ENCODE measurements around the gene PI4KA.

DNA sequence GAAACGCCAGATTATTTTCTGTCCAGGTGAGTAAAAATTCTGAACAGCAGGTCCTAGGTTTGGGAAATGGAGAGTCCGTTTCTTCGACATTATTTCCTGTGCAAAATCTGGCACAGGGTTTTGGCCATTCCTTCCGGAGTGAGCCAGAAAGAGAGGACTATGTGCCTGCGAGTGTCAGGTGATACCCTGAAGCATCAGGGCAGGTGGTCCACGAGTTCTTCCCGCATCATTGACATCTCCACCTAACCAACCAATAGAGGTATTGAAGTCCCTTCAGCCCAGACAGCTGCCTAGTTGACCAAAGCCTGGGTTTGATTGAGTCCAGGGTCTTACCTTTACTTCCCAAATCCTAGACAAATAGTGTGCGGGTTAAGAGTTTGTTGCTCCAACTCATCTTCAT, 1.0 kb upstream of the PI4KA start:
- TF ChIP-seq, protein P1, sequence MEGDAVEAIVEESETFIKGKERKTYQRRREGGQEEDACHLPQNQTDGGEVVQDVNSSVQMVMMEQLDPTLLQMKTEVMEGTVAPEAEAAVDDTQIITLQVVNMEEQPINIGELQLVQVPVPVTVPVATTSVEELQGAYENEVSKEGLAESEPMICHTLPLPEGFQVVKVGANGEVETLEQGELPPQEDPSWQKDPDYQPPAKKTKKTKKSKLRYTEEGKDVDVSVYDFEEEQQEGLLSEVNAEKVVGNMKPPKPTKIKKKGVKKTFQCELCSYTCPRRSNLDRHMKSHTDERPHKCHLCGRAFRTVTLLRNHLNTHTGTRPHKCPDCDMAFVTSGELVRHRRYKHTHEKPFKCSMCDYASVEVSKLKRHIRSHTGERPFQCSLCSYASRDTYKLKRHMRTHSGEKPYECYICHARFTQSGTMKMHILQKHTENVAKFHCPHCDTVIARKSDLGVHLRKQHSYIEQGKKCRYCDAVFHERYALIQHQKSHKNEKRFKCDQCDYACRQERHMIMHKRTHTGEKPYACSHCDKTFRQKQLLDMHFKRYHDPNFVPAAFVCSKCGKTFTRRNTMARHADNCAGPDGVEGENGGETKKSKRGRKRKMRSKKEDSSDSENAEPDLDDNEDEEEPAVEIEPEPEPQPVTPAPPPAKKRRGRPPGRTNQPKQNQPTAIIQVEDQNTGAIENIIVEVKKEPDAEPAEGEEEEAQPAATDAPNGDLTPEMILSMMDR (IDR thresholded peaks at IDR 0.05) = no peak
- TF ChIP-seq POLR2A (IDR thresholded peaks at IDR 0.05) (no peak), EP300 (IDR thresholded peaks at IDR 0.05) (no peak)

Data from tibial nerve (tissue), 4 donors.